Activated CD4-positive, alpha-beta T cell treated with anti-CD3 and anti-CD28 coated beads, Interleukin-2, amount 10 ng/mL, durations not matched to agents 7 days and 5 days (primary cell): ENCODE data around the gene BLOC1S3. TPM values are rescaled to one million over a fixed set of nuclear protein-coding genes. Genes with fewer than 3 reads are reported as not detected.

ENCODE experiments used
- CTCF ChIA-PET: fragments of 350-600 bp; sonication (Branson Sonifier 250); formaldehyde crosslinking; loops from one replicate; lab custom pipeline; 2021; ENCODE audit warnings: antibody characterized with exemption; lab: Charles Lee
- POLR2A ChIA-PET: fragments of 350-600 bp; sonication (Branson Sonifier 250); formaldehyde crosslinking; loops from one replicate; lab custom pipeline; 2021; ENCODE audit warnings: antibody characterized with exemption; lab: Charles Lee
- DNase-seq: peaks from one replicate; pipeline ENCODE4 v3.0.0-alpha.2; 2020
- H3K27ac Mint-ChIP-seq: one replicate; pipeline ENCODE4 v1.8.0; 2021; ENCODE audit warnings: mild to moderate bottlenecking, moderate library complexity, mixed read lengths
- H3K27me3 Mint-ChIP-seq: one replicate; pipeline ENCODE4 v1.8.0; 2021; ENCODE audit warnings: mixed read lengths
- H3K36me3 Mint-ChIP-seq: one replicate; pipeline ENCODE4 v1.8.0; 2021; ENCODE audit warnings: low read depth, mixed read lengths
- H3K4me1 Mint-ChIP-seq: one replicate; pipeline ENCODE4 v1.8.0; 2021; ENCODE audit warnings: mixed read lengths
- H3K4me3 Mint-ChIP-seq: one replicate; pipeline ENCODE4 v1.8.0; 2021; ENCODE audit warnings: mild to moderate bottlenecking, moderate library complexity, mixed read lengths
- H3K9me3 Mint-ChIP-seq: one replicate; pipeline ENCODE4 v1.8.0; 2021; ENCODE audit warnings: mixed read lengths
- total RNA-seq, 2 experiments: library from RNA; stranded (reverse); gene quantifications; one replicate each; pipeline ENCODE4 v1.2.3, GENCODE V29; 2021

BLOC1S3 gene
- total RNA-seq, 2 experiments from 2014 or later: 15.3 to 19.7 TPM

DNA sequence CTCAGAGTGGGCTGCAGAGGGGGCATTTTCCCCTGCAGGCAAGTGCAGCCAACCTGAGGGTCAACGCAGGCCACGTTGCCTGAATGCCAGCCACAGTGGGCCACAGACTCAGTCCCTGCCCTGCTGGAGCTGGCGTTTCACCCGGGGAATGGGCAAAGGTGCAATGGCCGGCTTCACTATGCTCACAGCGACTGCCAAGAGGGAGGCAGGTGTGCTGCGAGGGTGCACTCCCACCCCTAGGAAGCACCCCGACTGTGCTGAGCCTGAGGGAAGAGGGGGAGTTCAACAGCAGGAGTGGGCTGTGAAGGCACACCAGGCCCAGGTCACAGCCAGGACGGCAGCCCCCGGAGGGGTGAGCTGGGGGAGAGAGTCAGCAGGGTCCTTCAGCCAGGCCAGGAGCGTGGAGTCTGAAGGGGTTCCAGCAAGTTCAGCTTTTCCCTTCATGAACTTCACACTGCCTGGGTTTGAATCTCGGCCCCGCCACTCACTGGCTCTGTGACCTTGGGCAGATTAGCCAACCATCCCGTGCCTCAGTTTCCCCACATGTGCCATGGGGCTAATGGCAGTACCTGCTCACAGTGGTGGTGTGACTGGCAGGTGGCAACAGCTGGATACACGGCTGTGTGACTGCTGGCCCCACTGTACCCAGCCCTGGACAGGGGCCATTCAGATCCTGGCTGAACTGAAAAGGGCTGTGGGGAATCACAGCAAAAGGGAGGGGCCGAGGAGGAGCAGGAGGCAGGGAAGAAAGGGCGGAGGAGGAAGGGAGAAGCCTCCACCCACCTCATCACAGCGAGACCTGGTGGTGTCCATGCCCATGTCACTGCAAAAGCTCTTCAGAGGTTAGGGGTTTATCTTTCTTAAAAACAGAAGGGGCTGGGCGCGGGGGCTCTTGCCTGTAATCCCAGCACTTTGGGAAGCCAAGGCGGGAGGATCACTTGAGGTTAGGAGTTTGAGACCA, 8.2 kb upstream of the BLOC1S3 start:
- peaks cover 54% of the 10 kb centered on the region for H3K4me1 Mint-ChIP-seq
- ChIA-PET POLR2A (interaction anchor here (0.5 kb wide), 1 partner anchor 132 kb away, joined by 3 read pairs; the partner anchor contains the start of gene CLASRP), CTCF (interaction anchor here (0.6 to 3.7 kb wide), 4 partner anchors 8 to 87 kb away, joined by 3 to 11 read pairs (median 4); partner anchors contain the start of genes BLOC1S3 and TRAPPC6A)
- H3K27ac Mint-ChIP-seq: peak overlapping the region; percentile 95
- peaks cover 2% of the 10 kb centered on the region for H3K36me3 Mint-ChIP-seq
- H3K4me3 Mint-ChIP-seq: peak overlapping the region; percentile 71
- H3K27me3 Mint-ChIP-seq: no peaks in the 10 kb centered on the region
- H3K9me3 Mint-ChIP-seq: no peaks in the 10 kb centered on the region
- no peak for DNase-seq

DNA sequence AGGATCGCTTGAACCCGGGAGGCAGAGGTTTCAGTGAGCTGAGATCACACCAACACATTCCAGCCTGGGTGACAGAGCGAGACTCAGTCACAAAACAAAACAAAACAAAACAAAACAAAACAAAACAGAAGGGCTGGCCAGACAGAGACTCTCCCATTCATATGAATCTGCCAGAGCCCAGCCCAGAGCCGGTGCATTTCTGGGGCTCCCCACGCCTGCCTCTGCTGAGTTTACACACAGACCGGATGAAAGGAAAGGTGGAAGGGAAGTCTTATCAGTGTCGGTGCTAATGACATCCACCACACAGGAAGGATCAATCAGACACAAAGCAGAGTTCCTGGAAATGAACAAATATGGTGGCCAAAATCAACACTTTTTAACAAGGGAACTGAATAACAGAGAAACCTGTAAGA, 7.4 kb upstream of the BLOC1S3 start:
- Mint-ChIP-seq H3K27me3 (no peaks in the 10 kb centered on the region), H3K9me3 (no peaks in the 10 kb centered on the region), H3K27ac (peak overlapping the region; percentile 95), H3K4me3 (peak overlapping the region; percentile 71), H3K4me1 (peaks cover 57% of the 10 kb centered on the region), H3K36me3 (peaks cover 3% of the 10 kb centered on the region)
- ChIA-PET POLR2A (interaction anchor here (0.5 kb wide), 1 partner anchor 133 kb away, joined by 3 read pairs; the partner anchor contains the start of gene CLASRP), CTCF (interaction anchor here (0.6 to 2.1 kb wide), 3 partner anchors 10 to 32 kb away, joined by 3 to 8 read pairs (median 4); no protein-coding TSS in a partner anchor)
- DNase-seq: peak; percentile 65

DNA sequence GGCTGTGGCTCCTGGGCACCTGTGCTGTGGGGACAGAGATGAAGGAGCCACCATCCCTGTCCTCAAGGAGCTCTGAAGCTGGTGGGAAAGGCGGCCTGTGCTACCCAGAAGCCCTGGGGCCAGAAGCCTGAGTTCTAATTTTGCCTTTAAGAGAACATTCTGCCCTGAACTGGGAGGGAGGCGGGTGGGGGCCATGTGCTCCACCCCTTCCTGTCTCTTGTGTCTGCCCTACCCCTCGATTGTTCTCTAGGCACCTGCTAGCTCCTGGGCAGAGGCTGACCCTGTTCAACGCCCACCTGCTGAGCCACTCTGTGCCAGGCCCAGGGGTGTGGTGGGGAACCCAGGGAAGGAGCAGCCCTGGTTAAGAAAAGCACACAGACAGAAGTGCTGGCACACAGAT, 6.4 kb upstream of the BLOC1S3 start:
- ChIA-PET CTCF (interaction anchor here (2.1 kb wide), 1 partner anchor 9 kb away, joined by 8 read pairs; no protein-coding TSS in a partner anchor), POLR2A (no interaction called here)
- Mint-ChIP-seq H3K4me1 (peaks cover 56% of the 10 kb centered on the region), H3K9me3 (no peaks in the 10 kb centered on the region), H3K27me3 (no peaks in the 10 kb centered on the region), H3K36me3 (peaks cover 3% of the 10 kb centered on the region), H3K27ac (peak overlapping the region; percentile 95), H3K4me3 (peak overlapping the region; percentile 49)
- DNase-seq: peak; percentile 41

DNA sequence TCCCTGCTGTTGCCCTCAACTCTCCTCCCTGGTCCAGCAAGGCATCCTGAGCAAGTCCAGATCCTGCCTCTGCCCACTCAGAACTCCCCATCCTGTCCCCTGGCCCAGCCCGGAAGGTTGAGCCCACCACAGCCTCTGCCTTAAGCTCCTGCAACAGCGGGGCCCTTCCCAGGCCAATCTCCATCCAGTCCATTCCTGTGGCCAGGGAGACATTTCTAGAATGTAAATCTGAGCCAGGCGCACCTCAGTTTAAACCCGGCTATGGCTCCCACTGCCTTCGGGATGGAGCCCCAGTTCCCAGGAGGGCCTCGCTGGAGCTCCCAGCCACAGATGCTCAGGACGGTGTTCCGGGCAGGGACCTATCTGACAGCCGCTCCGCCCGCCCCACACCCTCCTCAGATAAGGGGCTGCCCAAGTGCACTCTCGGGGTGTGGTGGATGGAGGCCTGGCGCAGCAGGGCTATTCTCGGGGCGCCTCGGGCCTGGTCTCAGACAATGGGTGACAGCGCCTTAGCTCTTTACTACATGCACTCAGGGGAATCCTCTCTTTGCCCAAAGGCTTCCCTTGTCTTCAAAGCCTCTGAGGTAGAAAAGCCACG, 5.9 kb upstream of the BLOC1S3 start:
- no peak for DNase-seq
- CTCF ChIA-PET: interaction anchor here (2.1 kb wide), 1 partner anchor 9 kb away, joined by 8 read pairs; no protein-coding TSS in a partner anchor
- peak overlapping the region; percentile 49 for H3K4me3 Mint-ChIP-seq
- H3K27me3 Mint-ChIP-seq: no peaks in the 10 kb centered on the region
- no peaks in the 10 kb centered on the region for H3K9me3 Mint-ChIP-seq
- H3K4me1 Mint-ChIP-seq: peaks cover 59% of the 10 kb centered on the region
- peak overlapping the region; percentile 95 for H3K27ac Mint-ChIP-seq
- H3K36me3 Mint-ChIP-seq: peaks cover 3% of the 10 kb centered on the region
- POLR2A ChIA-PET: no interaction called here

DNA sequence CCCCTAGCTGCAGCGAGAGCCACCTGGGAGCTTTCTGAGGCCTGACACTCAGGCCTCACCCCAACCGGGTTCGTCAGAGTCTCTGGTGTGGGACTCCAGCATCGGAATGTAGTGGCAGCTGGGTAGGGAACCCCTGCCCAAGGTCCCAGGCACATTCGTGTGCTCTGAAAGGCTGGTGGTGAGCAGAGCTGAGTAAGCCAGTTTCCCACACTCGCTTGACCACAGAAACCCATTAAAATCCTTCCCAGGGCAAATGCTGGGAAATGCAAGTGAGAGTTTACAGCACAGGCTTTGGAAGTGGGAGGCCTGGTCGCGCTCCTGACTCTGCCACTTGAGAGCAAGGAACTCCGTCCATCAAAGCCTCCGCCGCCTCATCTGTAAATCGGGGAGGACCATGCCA, 4.8 kb upstream of the BLOC1S3 start:
- no peaks in the 10 kb centered on the region for H3K27me3 Mint-ChIP-seq
- peaks cover 61% of the 10 kb centered on the region for H3K4me1 Mint-ChIP-seq
- ChIA-PET CTCF (no interaction called here), POLR2A (no interaction called here)
- peaks cover 5% of the 10 kb centered on the region for H3K36me3 Mint-ChIP-seq
- no peaks in the 10 kb centered on the region for H3K9me3 Mint-ChIP-seq
- no peak overlapping the region for H3K4me3 Mint-ChIP-seq
- DNase-seq: no peak
- peak overlapping the region; percentile 57 for H3K27ac Mint-ChIP-seq

DNA sequence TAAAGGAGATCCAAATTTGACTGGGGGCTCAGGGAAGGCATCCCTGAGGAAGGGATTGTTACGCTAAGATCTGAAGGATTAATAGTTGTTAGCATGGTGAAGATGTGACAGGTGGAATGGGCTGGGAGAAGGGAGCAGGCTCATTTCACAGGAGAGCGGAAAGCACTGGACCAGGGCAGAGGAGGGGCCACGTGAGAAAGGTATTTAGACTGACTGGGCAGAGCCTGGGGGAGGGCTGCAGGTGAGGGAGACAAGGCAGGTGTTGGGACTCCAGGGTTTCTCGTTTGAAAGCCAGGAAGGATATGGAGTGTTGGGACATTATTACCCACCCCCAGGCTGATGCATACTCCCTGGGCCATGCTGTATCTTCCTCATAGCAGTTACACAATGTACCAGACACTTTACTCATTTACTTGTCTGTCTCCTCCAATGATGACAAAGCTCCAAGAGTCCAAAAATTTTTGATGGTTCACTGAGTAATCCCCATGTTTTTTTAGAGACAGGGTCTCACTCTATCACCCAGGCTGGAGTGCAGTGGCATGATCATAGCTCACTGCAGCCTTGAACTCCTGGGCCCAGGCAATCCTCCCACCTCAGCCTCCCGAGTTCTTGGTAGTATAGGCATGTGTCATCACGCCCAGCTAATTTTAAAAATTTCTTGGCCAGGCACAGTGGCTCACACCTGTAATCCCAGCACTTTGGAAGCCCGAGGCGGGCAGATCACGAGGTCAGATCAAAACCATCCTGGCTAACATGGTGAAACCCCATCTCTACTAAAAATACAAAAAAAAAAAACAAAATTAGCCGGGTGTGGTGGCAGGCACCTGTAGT, 2.9 kb upstream of the BLOC1S3 start:
- peak overlapping the region; percentile 71 for H3K27ac Mint-ChIP-seq
- DNase-seq: no peak
- H3K4me1 Mint-ChIP-seq: peaks cover 56% of the 10 kb centered on the region
- H3K36me3 Mint-ChIP-seq: peaks cover 7% of the 10 kb centered on the region
- H3K9me3 Mint-ChIP-seq: no peaks in the 10 kb centered on the region
- POLR2A ChIA-PET: no interaction called here
- CTCF ChIA-PET: interaction anchor here (0.9 kb wide), 1 partner anchor 11 kb away, joined by 4 read pairs; no protein-coding TSS in a partner anchor
- H3K27me3 Mint-ChIP-seq: no peaks in the 10 kb centered on the region
- H3K4me3 Mint-ChIP-seq: peak overlapping the region; percentile 3

DNA sequence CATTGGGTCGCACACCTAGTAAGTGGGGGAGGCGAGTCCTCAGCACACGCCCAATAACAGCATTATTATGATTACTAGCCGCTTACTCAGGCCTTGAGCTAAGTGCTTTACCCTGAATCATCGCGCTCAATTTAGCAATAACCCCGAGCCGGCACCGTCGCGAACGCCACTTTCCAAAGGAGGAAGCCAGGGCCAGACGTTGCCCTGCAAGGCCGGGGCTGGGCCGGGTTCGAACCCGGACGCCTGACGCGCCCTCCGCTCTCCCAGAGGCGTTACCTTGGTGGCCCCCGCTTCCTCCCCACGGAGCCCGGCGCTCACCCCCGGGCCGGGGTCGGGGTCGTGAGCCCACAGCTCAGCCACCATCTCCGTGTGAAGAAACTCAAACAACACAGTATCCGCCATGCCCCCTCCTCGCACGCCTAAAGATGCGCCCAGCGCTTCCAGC, 745 bp upstream of the BLOC1S3 start, which contains the start of gene TRAPPC6A:
TSS of gene TRAPPC6A (minus strand) at position 421 of the 445 bp plus-strand sequence. CDS start at position 402, 19 bp downstream.
- peak within 1 kb of the TSS; percentile 83 for H3K4me3 Mint-ChIP-seq
- no peak for DNase-seq
- POLR2A ChIA-PET: interaction anchor here (0.9 kb wide), 1 partner anchor 86 kb away, joined by 6 read pairs; no protein-coding TSS in a partner anchor
- no peaks in the 10 kb centered on the region for H3K27me3 Mint-ChIP-seq
- H3K4me1 Mint-ChIP-seq: peaks cover 51% of the 10 kb centered on the region
- no peaks in the 10 kb centered on the region for H3K9me3 Mint-ChIP-seq
- H3K27ac Mint-ChIP-seq: peak within 1 kb of the TSS; percentile 94
- CTCF ChIA-PET: interaction anchor here (0.6 to 2.1 kb wide), 12 partner anchors 9 to 288 kb away, joined by 3 to 11 read pairs (median 3); no protein-coding TSS in a partner anchor
- peaks cover 16% of the 10 kb centered on the region for H3K36me3 Mint-ChIP-seq

DNA sequence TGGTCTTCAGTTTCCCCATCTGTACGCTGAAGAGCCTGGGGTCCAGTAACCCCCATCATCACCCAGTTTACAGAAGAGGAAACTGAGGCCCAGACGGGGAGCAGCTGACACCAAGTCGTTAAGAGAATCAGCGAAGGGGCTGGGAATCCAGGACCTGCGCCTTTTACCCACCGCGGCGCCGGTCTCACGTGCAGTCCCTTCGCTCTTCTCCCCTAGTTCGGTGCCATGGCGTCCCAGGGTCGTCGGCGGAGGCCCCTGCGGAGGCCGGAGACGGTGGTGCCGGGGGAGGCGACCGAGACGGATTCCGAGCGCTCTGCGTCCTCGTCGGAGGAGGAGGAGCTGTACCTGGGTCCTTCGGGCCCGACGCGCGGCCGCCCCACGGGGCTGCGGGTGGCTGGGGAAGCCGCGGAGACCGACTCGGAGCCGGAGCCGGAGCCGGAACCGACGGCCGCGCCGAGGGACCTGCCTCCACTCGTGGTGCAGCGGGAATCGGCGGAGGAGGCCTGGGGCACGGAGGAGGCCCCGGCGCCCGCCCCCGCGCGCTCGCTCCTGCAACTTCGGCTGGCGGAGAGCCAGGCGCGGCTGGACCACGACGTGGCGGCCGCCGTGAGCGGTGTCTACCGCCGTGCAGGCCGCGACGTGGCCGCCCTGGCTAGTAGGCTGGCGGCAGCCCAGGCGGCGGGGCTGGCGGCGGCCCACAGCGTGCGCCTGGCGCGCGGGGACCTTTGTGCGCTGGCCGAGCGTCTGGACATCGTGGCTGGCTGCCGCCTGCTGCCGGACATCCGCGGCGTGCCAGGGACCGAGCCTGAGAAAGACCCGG, 698 bp downstream of the BLOC1S3 start:
- Mint-ChIP-seq H3K4me1 (peaks cover 43% of the 10 kb centered on the region), H3K4me3 (peak overlapping the region; percentile 83), H3K27ac (peak overlapping the region; percentile 94), H3K27me3 (no peaks in the 10 kb centered on the region), H3K36me3 (peaks cover 16% of the 10 kb centered on the region), H3K9me3 (no peaks in the 10 kb centered on the region)
- peak; percentile 51 for DNase-seq
- ChIA-PET POLR2A (no interaction called here), CTCF (interaction anchor here (0.5 to 2.1 kb wide), 4 partner anchors 11 to 179 kb away, joined by 3 to 11 read pairs (median 6); no protein-coding TSS in a partner anchor)

DNA sequence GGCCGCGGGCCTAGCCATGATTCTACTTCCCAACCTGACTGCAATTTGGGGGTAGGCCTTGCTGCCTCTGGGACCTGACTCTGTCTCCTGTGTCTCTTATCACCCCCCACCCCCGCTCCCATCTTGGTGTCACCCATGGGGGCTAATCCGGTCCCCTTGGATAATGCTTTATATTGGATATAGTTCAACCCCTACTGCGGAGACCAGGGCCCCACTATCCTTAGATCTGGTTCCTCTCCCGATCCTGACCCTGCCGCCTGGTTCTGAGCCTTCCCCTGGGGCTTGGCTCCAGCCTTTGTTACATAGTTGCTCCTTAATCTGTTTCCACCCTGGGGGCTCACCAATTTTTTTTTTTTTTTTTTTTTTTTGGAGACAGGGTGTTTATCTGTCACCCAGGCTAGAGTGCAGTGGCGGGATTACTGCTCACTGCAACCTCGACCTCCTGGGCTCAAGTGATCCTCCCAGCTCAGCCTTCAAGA, 1.3 kb downstream of the BLOC1S3 start:
- H3K36me3 Mint-ChIP-seq: peaks cover 16% of the 10 kb centered on the region
- H3K27ac Mint-ChIP-seq: peak overlapping the region; percentile 82
- peak overlapping the region; percentile 78 for H3K4me3 Mint-ChIP-seq
- H3K9me3 Mint-ChIP-seq: no peaks in the 10 kb centered on the region
- ChIA-PET POLR2A (no interaction called here), CTCF (interaction anchor here (2.1 to 2.7 kb wide), 2 partner anchors 8 to 11 kb away, joined by 8 to 11 read pairs; no protein-coding TSS in a partner anchor)
- H3K4me1 Mint-ChIP-seq: peaks cover 44% of the 10 kb centered on the region
- no peak for DNase-seq
- no peaks in the 10 kb centered on the region for H3K27me3 Mint-ChIP-seq

DNA sequence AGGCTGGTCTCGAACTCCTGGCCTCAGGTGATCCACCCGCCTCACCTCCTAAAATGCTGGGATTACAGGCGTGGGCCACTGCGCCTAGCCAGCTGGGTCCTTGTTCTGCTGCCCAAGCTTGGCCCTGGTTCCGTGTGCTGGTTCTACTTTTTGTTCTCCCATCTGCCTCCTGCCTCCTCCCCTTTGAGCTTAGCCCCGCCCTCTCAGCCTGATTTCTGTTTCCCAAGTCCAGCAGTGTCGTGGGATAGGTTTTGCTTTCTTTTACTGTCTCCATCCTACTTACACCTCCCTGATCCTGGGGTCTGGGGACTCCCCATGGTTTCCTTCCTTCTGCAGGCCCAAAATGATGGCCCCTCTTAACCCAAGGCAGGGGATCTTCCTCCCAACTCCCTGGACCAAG, 2.4 kb downstream of the BLOC1S3 start:
- no peak for DNase-seq
- POLR2A ChIA-PET: no interaction called here
- H3K4me3 Mint-ChIP-seq: peak overlapping the region; percentile 78
- H3K9me3 Mint-ChIP-seq: no peaks in the 10 kb centered on the region
- peak overlapping the region; percentile 10 for H3K27ac Mint-ChIP-seq
- no peaks in the 10 kb centered on the region for H3K27me3 Mint-ChIP-seq
- H3K36me3 Mint-ChIP-seq: peaks cover 12% of the 10 kb centered on the region
- CTCF ChIA-PET: interaction anchor here (0.6 to 2.7 kb wide), 3 partner anchors 9 to 72 kb away, joined by 3 to 8 read pairs (median 4); no protein-coding TSS in a partner anchor
- H3K4me1 Mint-ChIP-seq: peaks cover 38% of the 10 kb centered on the region

DNA sequence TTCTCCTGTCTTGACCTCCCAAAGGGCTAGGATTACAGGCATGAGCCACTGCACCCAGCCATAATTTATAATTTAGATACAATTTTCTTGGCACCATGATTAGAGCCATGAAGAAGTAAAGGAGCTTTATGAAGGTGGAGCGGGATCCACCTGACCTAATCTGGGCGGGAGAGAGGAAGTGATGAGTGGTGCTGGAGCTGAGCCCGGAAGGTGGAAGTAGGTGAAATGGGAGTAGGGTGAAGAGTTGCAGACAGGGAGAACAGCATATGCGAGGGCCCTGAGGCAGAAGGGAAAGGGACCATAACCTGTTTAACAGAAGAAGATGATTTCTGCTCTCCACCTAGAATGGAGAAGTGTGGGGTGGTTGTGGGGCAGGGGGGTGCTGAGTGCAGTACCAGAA, 4.2 kb downstream of the BLOC1S3 start:
- Mint-ChIP-seq H3K27ac (no peak overlapping the region), H3K27me3 (no peaks in the 10 kb centered on the region), H3K4me1 (peaks cover 34% of the 10 kb centered on the region), H3K9me3 (no peaks in the 10 kb centered on the region), H3K4me3 (no peak overlapping the region), H3K36me3 (peaks cover 12% of the 10 kb centered on the region)
- CTCF ChIA-PET: interaction anchor here (0.6 to 2.7 kb wide), 5 partner anchors 11 to 1483 kb away, joined by 3 to 8 read pairs (median 3); no protein-coding TSS in a partner anchor
- DNase-seq: no peak
- POLR2A ChIA-PET: no interaction called here
